Measurements from ENCODE around the gene HS6ST3.
"Not testable (repeated sequence)": the region's sequence is repeated elsewhere in the genome, so short reads cannot be mapped to it uniquely, and the experiment has no call there.

HS6ST3 gene

GRCh38 chr13:96771486-96772367, 681.8 kb downstream of the HS6ST3 start:
- no peak for DNase-seq (ENCODE audit: extremely low read depth in 1 of 2, low read depth in 1 of 2)

DNA sequence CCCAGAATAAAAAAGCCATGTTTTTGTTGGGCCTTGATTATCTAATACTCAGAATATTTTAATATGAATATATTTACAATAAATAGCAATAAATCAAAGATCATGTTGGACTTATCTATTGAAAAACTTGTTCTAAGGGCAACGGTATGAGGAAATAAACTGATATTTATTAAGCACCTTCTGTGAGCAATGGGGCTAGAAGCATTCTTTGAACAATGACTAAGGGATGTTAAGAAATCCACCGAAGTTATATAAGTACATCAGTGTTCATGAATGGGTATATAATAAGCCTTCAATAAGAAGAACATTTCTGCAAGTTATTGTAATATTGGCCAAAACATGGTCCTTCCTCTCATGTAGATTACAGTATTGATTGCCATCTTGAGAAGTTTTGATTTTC, 682.5 kb downstream of the HS6ST3 start:
- no peak for DNase-seq (ENCODE audit: extremely low read depth in 1 of 2, low read depth in 1 of 2)

- DNase-seq (ENCODE audit: extremely low read depth in 1 of 2, low read depth in 1 of 2): not testable (repeated sequence)
These were observed 688.4 kb downstream of the HS6ST3 start for GRCh38 chr13:96778302-96778701.

- no peak for DNase-seq (ENCODE audit: extremely low read depth in 1 of 2, low read depth in 1 of 2)
These were observed 689.8 kb downstream of the HS6ST3 start for GRCh38 chr13:96779691-96780090.

- no peak for DNase-seq (ENCODE audit: extremely low read depth in 1 of 2, low read depth in 1 of 2)
These were observed 690.2 kb downstream of the HS6ST3 start for GRCh38 chr13:96780105-96780504.

DNA sequence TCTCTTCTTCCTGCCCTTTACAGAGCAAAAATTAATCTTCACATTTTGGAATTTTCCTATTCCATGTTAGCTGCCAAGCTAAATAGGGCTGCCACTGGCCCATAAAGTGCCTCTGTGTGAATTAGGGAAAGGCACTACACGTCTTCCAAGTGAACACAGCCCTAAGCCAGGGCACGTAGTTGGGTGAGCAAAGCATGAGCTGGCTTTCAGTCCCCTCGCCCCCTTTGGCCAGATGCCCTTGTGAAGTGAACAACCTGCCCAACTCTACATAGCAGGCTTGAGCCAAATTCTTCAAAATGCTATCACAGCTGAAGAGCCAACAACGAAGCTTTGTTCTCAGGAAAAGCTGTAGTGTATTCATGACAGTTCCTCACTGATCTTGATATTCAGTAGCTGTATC, 691.2 kb downstream of the HS6ST3 start:
- no peak for DNase-seq (ENCODE audit: extremely low read depth in 1 of 2, low read depth in 1 of 2)

- no peak for DNase-seq (ENCODE audit: extremely low read depth in 1 of 2, low read depth in 1 of 2)
These were observed 692.3 kb downstream of the HS6ST3 start for GRCh38 chr13:96782186-96782585.

DNA sequence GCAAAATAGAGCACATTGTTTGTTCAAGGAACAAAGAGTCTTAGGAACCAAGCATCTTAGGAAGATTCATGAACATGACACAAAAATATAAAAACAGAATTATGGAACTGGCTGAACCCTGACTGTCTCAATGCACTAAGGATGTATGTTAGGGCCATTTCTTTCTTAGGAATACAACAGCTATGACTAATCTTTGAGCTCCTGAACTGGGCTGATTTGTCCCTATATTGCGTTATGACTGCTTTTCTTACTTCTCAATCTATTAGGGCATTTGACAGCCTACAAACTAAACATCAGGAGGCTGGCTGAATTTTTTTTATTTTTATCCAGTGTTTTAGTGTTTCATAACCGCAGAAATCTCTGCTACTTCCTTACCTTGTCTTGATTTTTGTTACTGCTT, 693.1 kb downstream of the HS6ST3 start:
- no peak for DNase-seq (ENCODE audit: extremely low read depth in 1 of 2, low read depth in 1 of 2)

- no peak for DNase-seq (ENCODE audit: extremely low read depth in 1 of 2, low read depth in 1 of 2)
These were observed 693.6 kb downstream of the HS6ST3 start for GRCh38 chr13:96783511-96783910.

DNA sequence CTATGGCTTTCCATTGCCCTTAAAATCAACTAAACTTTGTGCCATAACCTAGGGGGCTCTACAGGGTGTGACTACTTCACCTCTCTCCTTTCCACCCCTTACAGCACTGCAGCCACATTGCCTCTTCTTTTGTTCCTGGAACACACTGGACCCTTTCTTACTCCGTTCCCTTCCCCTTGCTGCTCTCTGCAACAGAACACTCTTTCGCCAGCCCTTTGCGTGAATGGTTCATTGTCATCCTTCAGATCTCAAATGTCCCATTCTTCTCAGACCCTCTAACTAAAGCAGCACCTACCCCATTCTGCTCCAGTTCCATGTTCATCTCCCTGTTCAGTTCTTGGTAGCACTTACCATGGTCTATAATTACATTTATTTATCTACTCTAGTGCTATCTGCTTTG, 696.1 kb downstream of the HS6ST3 start:
- DNase-seq (ENCODE audit: extremely low read depth in 1 of 2, low read depth in 1 of 2): no peak

- no peak for DNase-seq (ENCODE audit: extremely low read depth in 1 of 2, low read depth in 1 of 2)
These were observed 702.3 kb downstream of the HS6ST3 start for GRCh38 chr13:96792188-96792587.

- DNase-seq (ENCODE audit: extremely low read depth in 1 of 2, low read depth in 1 of 2): no peak
These were observed 703.0 kb downstream of the HS6ST3 start for GRCh38 chr13:96792736-96793403.

- no peak for DNase-seq (ENCODE audit: extremely low read depth in 1 of 2, low read depth in 1 of 2)
These were observed 703.5 kb downstream of the HS6ST3 start for GRCh38 chr13:96793404-96793755.

- DNase-seq (ENCODE audit: extremely low read depth in 1 of 2, low read depth in 1 of 2): no peak
These were observed 704.8 kb downstream of the HS6ST3 start for GRCh38 chr13:96794669-96795068.

- DNase-seq (ENCODE audit: extremely low read depth in 1 of 2, low read depth in 1 of 2): no peak
These were observed 705.8 kb downstream of the HS6ST3 start for GRCh38 chr13:96795670-96796069.

DNA sequence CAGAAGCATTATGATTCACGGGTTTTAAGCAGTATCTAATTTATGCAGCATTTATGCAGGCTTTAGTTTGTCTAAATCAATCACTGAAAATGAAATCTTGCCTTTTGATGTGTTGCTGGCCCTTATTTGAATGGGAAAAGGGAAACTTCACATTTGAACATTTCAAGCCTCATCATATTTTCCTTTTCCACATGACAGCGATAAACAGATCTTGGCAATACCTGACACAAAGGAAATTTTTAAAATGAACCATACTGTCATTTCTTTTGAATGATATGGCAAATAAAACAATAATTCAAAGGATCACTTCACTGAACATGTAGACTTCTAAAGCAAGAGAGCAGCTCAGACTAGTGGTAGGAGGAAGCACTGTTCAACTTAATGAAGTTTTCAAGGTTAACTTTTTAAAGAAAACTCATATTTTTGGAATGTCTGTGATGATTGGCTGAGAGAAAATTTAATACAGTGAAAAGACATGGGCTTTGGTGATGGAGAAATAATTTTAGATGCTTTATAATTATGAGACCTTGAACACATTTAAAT, 706.3 kb downstream of the HS6ST3 start:
- no peak for DNase-seq (ENCODE audit: extremely low read depth in 1 of 2, low read depth in 1 of 2)

GRCh38 chr13:96797136-96797535, 707.2 kb downstream of the HS6ST3 start:
- no peak for DNase-seq (ENCODE audit: extremely low read depth in 1 of 2, low read depth in 1 of 2)

GRCh38 chr13:96803456-96804100, 713.7 kb downstream of the HS6ST3 start:
- no peak for DNase-seq (ENCODE audit: extremely low read depth in 1 of 2, low read depth in 1 of 2)

- DNase-seq (ENCODE audit: extremely low read depth in 1 of 2, low read depth in 1 of 2): no peak
These were observed 714.3 kb downstream of the HS6ST3 start for GRCh38 chr13:96804174-96804573.

GRCh38 chr13:96806746-96807145, 716.8 kb downstream of the HS6ST3 start:
- no peak for DNase-seq (ENCODE audit: extremely low read depth in 1 of 2, low read depth in 1 of 2)

- DNase-seq (ENCODE audit: extremely low read depth in 1 of 2, low read depth in 1 of 2): no peak
These were observed 719.6 kb downstream of the HS6ST3 start for GRCh38 chr13:96809366-96810096.

Measured in activated CD8-positive, alpha-beta memory T cell treated with anti-CD3 and anti-CD28 coated beads for 1 hour (primary cell).